ENCODE measurements around the gene MARCHF7. TPM values are rescaled to one million over a fixed set of nuclear protein-coding genes. Genes with fewer than 3 reads are reported as not detected.
A peak's percentile ranks its signal among the peaks of the same experiment; 100 is the strongest.
"Not testable (repeated sequence)": the region's sequence is repeated elsewhere in the genome, so short reads cannot be mapped to it uniquely, and the experiment has no call there.

The MARCHF7 gene
- total and polyA plus RNA-seq, 3 experiments from 2014 or later: 84.7 to 157 (median 92.3) TPM

- CTCF ChIA-PET: interaction anchor here (1.0 to 1.2 kb wide), 3 partner anchors 10 to 22 kb away, joined by 3 to 4 read pairs (median 3); no protein-coding TSS in a partner anchor
- POLR2A ChIA-PET: no interaction called here
- H3K36me3 ChIP-seq (ENCODE audit: insufficient read depth, low read length): peaks cover 19% of the 10 kb centered on the region
- no peaks in the 10 kb centered on the region for H3K9me3 Mint-ChIP-seq
- H3K27me3 ChIP-seq (ENCODE audit: insufficient read depth, low read length, poor library complexity, severe bottlenecking): no peaks in the 10 kb centered on the region
- H3K27ac Mint-ChIP-seq: peak overlapping the region in 1 of 8 donors; percentile 32
- no peaks in the 10 kb centered on the region for H3K27me3 Mint-ChIP-seq
- peaks cover 4% of the 10 kb centered on the region for H3K4me1 ChIP-seq (ENCODE audit: insufficient read depth, low read length)
- DNase-seq: no peak
- peaks cover 12 to 79% (median 15%) of the 10 kb centered on the region in 3 donors for H3K36me3 Mint-ChIP-seq
- H3K4me3 ChIP-seq (ENCODE audit: low read length): no peak overlapping the region
- H3K4me3 Mint-ChIP-seq: peak overlapping the region in 1 of 7 donors; percentile 23
- H3K27ac ChIP-seq (ENCODE audit: low read depth, low read length): no peak overlapping the region
- peaks cover 52 to 90% (median 75%) of the 10 kb centered on the region in 3 donors for H3K4me1 Mint-ChIP-seq
- no peaks in the 10 kb centered on the region for H3K9me3 ChIP-seq (ENCODE audit: low read length)
Measured at GRCh38 chr2:159737917-159738296, 25.6 kb downstream of the MARCHF7 start.

DNA sequence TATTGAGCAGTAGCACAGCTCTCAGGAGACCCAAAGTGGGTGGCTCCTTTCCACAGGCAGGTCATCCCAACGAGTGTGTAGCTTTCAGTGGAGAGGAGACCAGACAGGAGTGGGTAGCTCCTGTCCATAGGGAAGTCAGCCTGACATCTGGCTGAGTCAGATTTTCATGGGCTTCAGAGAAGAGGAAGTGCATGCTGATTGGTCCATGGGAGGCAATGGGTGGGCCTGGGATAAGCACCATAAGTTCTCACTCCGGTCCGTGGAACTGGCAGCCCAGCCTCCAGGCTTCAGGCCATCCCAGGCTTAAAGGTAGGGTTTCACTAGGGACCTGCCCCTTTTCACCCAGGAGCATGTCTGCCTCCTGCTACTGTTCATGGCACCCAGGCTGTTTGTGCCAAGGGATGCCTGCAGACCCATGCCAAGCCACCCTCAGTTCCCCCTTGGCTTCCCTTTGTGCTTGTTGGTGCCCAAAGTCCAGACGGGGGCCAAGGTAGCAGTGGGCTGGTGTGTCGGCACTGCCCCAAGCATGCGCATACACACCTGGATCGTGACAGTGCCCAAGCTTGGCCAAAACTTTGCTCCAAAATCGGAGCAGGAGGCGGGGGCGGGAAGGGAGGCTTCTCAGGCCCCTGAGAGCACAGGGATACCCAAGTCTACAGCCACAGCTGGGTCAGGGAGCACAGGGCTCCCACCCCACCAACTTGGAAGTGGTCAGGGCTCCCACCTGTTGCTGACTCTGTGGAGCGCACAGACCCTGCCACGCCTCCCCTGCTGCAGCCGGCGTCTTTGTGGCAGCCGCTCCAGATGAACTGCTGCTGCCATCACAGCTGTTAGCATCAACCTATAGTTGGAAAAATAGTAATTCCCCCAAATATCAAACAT is 26.4 kb downstream of the MARCHF7 start:
- Histone ChIP-seq H3K4me1 (ENCODE audit: insufficient read depth, low read length) (peaks cover 4% of the 10 kb centered on the region), H3K9me3 (ENCODE audit: low read length) (no peaks in the 10 kb centered on the region), H3K36me3 (ENCODE audit: insufficient read depth, low read length) (peaks cover 21% of the 10 kb centered on the region), H3K27ac (ENCODE audit: low read depth, low read length) (no peak overlapping the region), H3K4me3 (ENCODE audit: low read length) (no peak overlapping the region), H3K27me3 (ENCODE audit: insufficient read depth, low read length, poor library complexity, severe bottlenecking) (no peaks in the 10 kb centered on the region)
- ChIA-PET CTCF (interaction anchor here (1.2 kb wide), 1 partner anchor 23 kb away, joined by 3 read pairs; no protein-coding TSS in a partner anchor), POLR2A (no interaction called here)
- H3K27ac Mint-ChIP-seq: peak overlapping the region in 2 of 8 donors; percentile 22 to 26
- DNase-seq: no peak
- no peaks in the 10 kb centered on the region for H3K9me3 Mint-ChIP-seq
- H3K27me3 Mint-ChIP-seq: no peaks in the 10 kb centered on the region
- peaks cover 51 to 85% (median 74%) of the 10 kb centered on the region in 3 donors for H3K4me1 Mint-ChIP-seq
- H3K4me3 Mint-ChIP-seq: peak overlapping the region in 1 of 7 donors; percentile 23
- H3K36me3 Mint-ChIP-seq: peaks cover 12 to 79% (median 15%) of the 10 kb centered on the region in 3 donors

DNA sequence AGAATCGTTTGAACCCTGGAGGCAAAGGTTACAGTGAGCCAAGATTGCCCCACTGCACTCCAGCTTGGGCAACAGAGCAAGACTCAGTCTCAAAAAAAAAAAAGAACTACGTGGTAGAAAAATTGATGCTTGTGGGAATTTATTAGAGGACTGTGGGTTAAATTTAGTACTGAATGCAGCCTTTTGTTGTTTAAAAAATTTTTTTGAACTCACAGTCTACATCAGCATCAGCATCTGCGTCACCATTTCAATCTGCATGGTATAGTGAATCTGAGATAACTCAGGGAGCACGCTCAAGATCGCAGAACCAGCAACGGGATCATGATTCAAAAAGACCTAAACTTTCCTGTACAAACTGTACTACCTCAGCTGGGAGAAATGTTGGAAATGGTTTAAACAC is 30.5 kb downstream of the MARCHF7 start:
- CTCF ChIA-PET: no interaction called here

DNA sequence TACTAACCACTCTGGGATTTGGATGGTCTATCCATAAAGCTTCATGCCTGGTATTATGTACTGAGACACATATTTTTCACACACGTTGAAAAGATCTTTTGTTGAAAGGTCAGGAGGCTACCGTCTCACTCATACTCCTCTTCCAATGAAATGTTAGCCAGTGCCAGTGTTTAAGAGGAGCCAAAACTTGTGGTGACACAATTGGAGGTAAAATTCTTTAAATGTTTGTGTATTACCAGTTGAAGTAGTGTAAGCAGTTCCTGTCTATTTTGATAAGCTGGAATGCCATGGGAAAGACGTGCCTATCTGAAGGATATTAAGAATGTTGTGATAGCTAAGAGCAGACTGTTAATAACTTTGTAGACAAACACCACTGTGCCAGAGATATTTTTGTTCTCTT is 32.1 kb downstream of the MARCHF7 start:
- H3K4me3 Mint-ChIP-seq: no peak overlapping the region
- H3K4me1 Mint-ChIP-seq: peaks cover 33 to 50% (median 45%) of the 10 kb centered on the region in 3 donors
- no peak for DNase-seq
- CTCF ChIA-PET: no interaction called here
- H3K9me3 ChIP-seq (ENCODE audit: low read length): no peaks in the 10 kb centered on the region
- H3K27me3 ChIP-seq (ENCODE audit: insufficient read depth, low read length, poor library complexity, severe bottlenecking): no peaks in the 10 kb centered on the region
- H3K4me1 ChIP-seq (ENCODE audit: insufficient read depth, low read length): peaks cover 2% of the 10 kb centered on the region
- H3K4me3 ChIP-seq (ENCODE audit: low read length): no peak overlapping the region
- no peaks in the 10 kb centered on the region for H3K9me3 Mint-ChIP-seq
- H3K27ac Mint-ChIP-seq: no peak overlapping the region
- H3K36me3 ChIP-seq (ENCODE audit: insufficient read depth, low read length): peaks cover 38% of the 10 kb centered on the region
- peaks cover 18 to 73% (median 24%) of the 10 kb centered on the region in 3 donors for H3K36me3 Mint-ChIP-seq
- H3K27ac ChIP-seq (ENCODE audit: low read depth, low read length): no peak overlapping the region
- H3K27me3 Mint-ChIP-seq: no peaks in the 10 kb centered on the region
- POLR2A ChIA-PET: no interaction called here

More for the DNA sequence above, 30.5 kb downstream of the MARCHF7 start:
- Mint-ChIP-seq H3K27ac (no peak overlapping the region), H3K36me3 (peaks cover 11 to 73% (median 18%) of the 10 kb centered on the region in 3 donors), H3K4me1 (peaks cover 30 to 54% (median 46%) of the 10 kb centered on the region in 3 donors), H3K4me3 (no peak overlapping the region), H3K9me3 (no peaks in the 10 kb centered on the region), H3K27me3 (no peaks in the 10 kb centered on the region)
- no peak overlapping the region for H3K4me3 ChIP-seq (ENCODE audit: low read length)
- H3K9me3 ChIP-seq (ENCODE audit: low read length): no peaks in the 10 kb centered on the region
- peaks cover 4% of the 10 kb centered on the region for H3K4me1 ChIP-seq (ENCODE audit: insufficient read depth, low read length)
- H3K27ac ChIP-seq (ENCODE audit: low read depth, low read length): no peak overlapping the region
- no peaks in the 10 kb centered on the region for H3K27me3 ChIP-seq (ENCODE audit: insufficient read depth, low read length, poor library complexity, severe bottlenecking)
- no peak for DNase-seq
- peaks cover 38% of the 10 kb centered on the region for H3K36me3 ChIP-seq (ENCODE audit: insufficient read depth, low read length)
- POLR2A ChIA-PET: no interaction called here

GRCh38 chr2:159745237-159745636 is 32.9 kb downstream of the MARCHF7 start:
- POLR2A ChIA-PET; H3K9me3 ChIP-seq (ENCODE audit: low read length); H3K27ac Mint-ChIP-seq; DNase-seq; H3K4me3 ChIP-seq (ENCODE audit: low read length); CTCF ChIA-PET; H3K27me3 ChIP-seq (ENCODE audit: insufficient read depth, low read length, poor library complexity, severe bottlenecking); H3K27me3 Mint-ChIP-seq; H3K4me1 ChIP-seq (ENCODE audit: insufficient read depth, low read length); H3K9me3 Mint-ChIP-seq; H3K4me3 Mint-ChIP-seq; H3K27ac ChIP-seq (ENCODE audit: low read depth, low read length): not testable (repeated sequence)
- H3K36me3 ChIP-seq (ENCODE audit: insufficient read depth, low read length): peaks cover 38% of the 10 kb centered on the region
- Mint-ChIP-seq H3K4me1 (peaks cover 26 to 44% (median 36%) of the 10 kb centered on the region in 3 donors), H3K36me3 (peaks cover 18 to 71% (median 24%) of the 10 kb centered on the region in 3 donors)

GRCh38 chr2:159748089-159748488 is 35.8 kb downstream of the MARCHF7 start:
- no peaks in the 10 kb centered on the region for H3K27me3 Mint-ChIP-seq
- peaks cover 21 to 77% (median 27%) of the 10 kb centered on the region in 3 donors for H3K36me3 Mint-ChIP-seq
- ChIA-PET POLR2A (no interaction called here), CTCF (interaction anchor here (1.2 kb wide), 1 partner anchor 10 kb away, joined by 4 read pairs; no protein-coding TSS in a partner anchor)
- no peak overlapping the region for H3K4me3 Mint-ChIP-seq
- Histone ChIP-seq H3K4me3 (ENCODE audit: low read length) (no peak overlapping the region), H3K27ac (ENCODE audit: low read depth, low read length) (no peak overlapping the region), H3K36me3 (ENCODE audit: insufficient read depth, low read length) (peaks cover 50% of the 10 kb centered on the region), H3K9me3 (ENCODE audit: low read length) (no peaks in the 10 kb centered on the region), H3K4me1 (ENCODE audit: insufficient read depth, low read length) (no peaks in the 10 kb centered on the region), H3K27me3 (ENCODE audit: insufficient read depth, low read length, poor library complexity, severe bottlenecking) (no peaks in the 10 kb centered on the region)
- H3K9me3 Mint-ChIP-seq: no peaks in the 10 kb centered on the region
- H3K27ac Mint-ChIP-seq: no peak overlapping the region
- H3K4me1 Mint-ChIP-seq: peaks cover 28 to 43% (median 43%) of the 10 kb centered on the region in 3 donors
- no peak for DNase-seq

GRCh38 chr2:159750873-159751272 is 38.6 kb downstream of the MARCHF7 start:
- peaks cover 16 to 58% (median 18%) of the 10 kb centered on the region in 3 donors for H3K36me3 Mint-ChIP-seq
- no peaks in the 10 kb centered on the region for H3K4me1 ChIP-seq (ENCODE audit: insufficient read depth, low read length)
- no peaks in the 10 kb centered on the region for H3K9me3 ChIP-seq (ENCODE audit: low read length)
- no peaks in the 10 kb centered on the region for H3K27me3 Mint-ChIP-seq
- no peak overlapping the region for H3K27ac ChIP-seq (ENCODE audit: low read depth, low read length)
- no peak overlapping the region for H3K4me3 Mint-ChIP-seq
- peaks cover 44% of the 10 kb centered on the region for H3K36me3 ChIP-seq (ENCODE audit: insufficient read depth, low read length)
- ChIA-PET CTCF (no interaction called here), POLR2A (no interaction called here)
- no peak overlapping the region for H3K4me3 ChIP-seq (ENCODE audit: low read length)
- H3K4me1 Mint-ChIP-seq: peaks cover 25 to 35% (median 32%) of the 10 kb centered on the region in 3 donors
- peak overlapping the region in 2 of 8 donors; percentile 9 to 72 for H3K27ac Mint-ChIP-seq
- DNase-seq: no peak
- H3K9me3 Mint-ChIP-seq: no peaks in the 10 kb centered on the region
- no peaks in the 10 kb centered on the region for H3K27me3 ChIP-seq (ENCODE audit: insufficient read depth, low read length, poor library complexity, severe bottlenecking)

- no peaks in the 10 kb centered on the region for H3K4me1 ChIP-seq (ENCODE audit: insufficient read depth, low read length)
- H3K27me3 ChIP-seq (ENCODE audit: insufficient read depth, low read length, poor library complexity, severe bottlenecking): no peaks in the 10 kb centered on the region
- no peaks in the 10 kb centered on the region for H3K27me3 Mint-ChIP-seq
- peaks cover 26 to 44% (median 42%) of the 10 kb centered on the region in 3 donors for H3K4me1 Mint-ChIP-seq
- no peaks in the 10 kb centered on the region for H3K9me3 ChIP-seq (ENCODE audit: low read length)
- H3K4me3 Mint-ChIP-seq: no peak overlapping the region
- H3K27ac ChIP-seq (ENCODE audit: low read depth, low read length): no peak overlapping the region
- no peak for DNase-seq
- peaks cover 22% of the 10 kb centered on the region for H3K36me3 ChIP-seq (ENCODE audit: insufficient read depth, low read length)
- ChIA-PET POLR2A (no interaction called here), CTCF (no interaction called here)
- peaks cover 4 to 52% (median 10%) of the 10 kb centered on the region in 3 donors for H3K36me3 Mint-ChIP-seq
- H3K27ac Mint-ChIP-seq: no peak overlapping the region
- H3K9me3 Mint-ChIP-seq: no peaks in the 10 kb centered on the region
- H3K4me3 ChIP-seq (ENCODE audit: low read length): no peak overlapping the region
Measured at GRCh38 chr2:159753797-159754196, 41.5 kb downstream of the MARCHF7 start.
